Measurements from ENCODE around the gene ZNF397. TPM values are rescaled to one million over a fixed set of nuclear protein-coding genes. Genes with fewer than 3 reads are reported as not detected.

Gene ZNF397
- polyA plus RNA-seq, 12 donors, result 25.2 to 58.6 (median 33.8) TPM; not detected in 1

GRCh38 chr18:35242426-35242825, 1.6 kb downstream of the ZNF397 start:
- no peak for DNase-seq

GRCh38 chr18:35244671-35245070, 3.8 kb downstream of the ZNF397 start:
- no peak for DNase-seq

- no peak for DNase-seq
Observed at GRCh38 chr18:35245719-35246317, 5.0 kb downstream of the ZNF397 start.

GRCh38 chr18:35246831-35247230, 6.0 kb downstream of the ZNF397 start:
- DNase-seq, result no peak

GRCh38 chr18:35247412-35248249, 6.8 kb downstream of the ZNF397 start:
- no peak for DNase-seq

- DNase-seq, result no peak
Observed at GRCh38 chr18:35248429-35248828, 7.6 kb downstream of the ZNF397 start.

GRCh38 chr18:35252466-35252865, 11.6 kb downstream of the ZNF397 start:
- DNase-seq, result no peak

- DNase-seq, result no peak
Observed at GRCh38 chr18:35253655-35254287, 12.9 kb downstream of the ZNF397 start.

GRCh38 chr18:35256947-35257346, 16.1 kb downstream of the ZNF397 start:
- no peak for DNase-seq

GRCh38 chr18:35264409-35264808, 23.6 kb downstream of the ZNF397 start:
- DNase-seq, result no peak

GRCh38 chr18:35267161-35267651, 26.4 kb downstream of the ZNF397 start:
- DNase-seq, result peak; percentile 85

GRCh38 chr18:35267809-35268208, 27.0 kb downstream of the ZNF397 start:
- peak; percentile 27 for DNase-seq

GRCh38 chr18:35268821-35269220, 28.0 kb downstream of the ZNF397 start:
- no peak for DNase-seq

GRCh38 chr18:35271656-35272055, 30.8 kb downstream of the ZNF397 start:
- no peak for DNase-seq

GRCh38 chr18:35276267-35276666, 35.4 kb downstream of the ZNF397 start:
- DNase-seq, result no peak

GRCh38 chr18:35277633-35278032, 36.8 kb downstream of the ZNF397 start:
- DNase-seq, result no peak

- DNase-seq, result no peak
Observed at GRCh38 chr18:35278085-35278484, 37.3 kb downstream of the ZNF397 start.

GRCh38 chr18:35278969-35279368, 38.1 kb downstream of the ZNF397 start:
- no peak for DNase-seq

- no peak for DNase-seq
Observed at GRCh38 chr18:35282353-35282752, 41.5 kb downstream of the ZNF397 start.

GRCh38 chr18:35283923-35284794, 43.3 kb downstream of the ZNF397 start:
- no peak for DNase-seq

GRCh38 chr18:35284841-35285240, 44.0 kb downstream of the ZNF397 start:
- no peak for DNase-seq

- peak; percentile 28 for DNase-seq
Observed at GRCh38 chr18:35289293-35289692, 48.5 kb downstream of the ZNF397 start.

Measured in muscle of arm (tissue), 12 donors.